Natural killer cell (primary cell): ENCODE data around the gene SYT14. TPM values are rescaled to one million over a fixed set of nuclear protein-coding genes. Genes with fewer than 3 reads are reported as not detected.

Experiments
- ATAC-seq, 3 donors: fragments of 150-1000 bp in 2 of 3; fragments of 200-7000 bp in 1 of 3; cut with Tn5 transposase; 1 replicate in 1 of 3; 2 replicates in 2 of 3; pipeline ENCODE4 v1.10.0; 2021; ENCODE audit warnings: mild to moderate bottlenecking in 2 of 3, moderate library complexity in 2 of 3
- DNase-seq, 2 donors: peaks; one replicate each; pipeline versions ENCODE4 v3.0.0 to v3.0.0-alpha.2; 2013 to 2021; ENCODE audit warnings: mixed read lengths in 1 of 2
- H3K27ac ChIP-seq: one replicate; pipeline ENCODE4 v1.5.1; 2013; ENCODE audit warnings: mild to moderate bottlenecking, low read length
- H3K27me3 ChIP-seq: one replicate; pipeline ENCODE4 v1.6.1; 2013; ENCODE audit warnings: low read length; ENCODE audit not compliant: control insufficient read depth, insufficient read depth
- H3K36me3 ChIP-seq: one replicate; pipeline ENCODE4 v1.6.1; 2013; ENCODE audit warnings: low read length; ENCODE audit not compliant: control insufficient read depth, insufficient read depth
- H3K4me1 ChIP-seq: one replicate; pipeline ENCODE4 v1.6.1; 2013; ENCODE audit warnings: low read length; ENCODE audit not compliant: control insufficient read depth, insufficient read depth
- H3K4me3 ChIP-seq: one replicate; pipeline ENCODE4 v1.5.1; 2013; ENCODE audit warnings: low read length
- H3K9me3 ChIP-seq: one replicate; pipeline ENCODE4 v1.6.1; 2013; ENCODE audit warnings: low read length; ENCODE audit not compliant: control insufficient read depth, insufficient read depth
- H3K27ac Mint-ChIP-seq, 2 donors: one replicate each; pipeline ENCODE4 v1.8.0; 2022; ENCODE audit warnings: mild to moderate bottlenecking in 2 of 2, mixed read lengths in 2 of 2, moderate library complexity in 1 of 2
- H3K27me3 Mint-ChIP-seq, 2 donors: one replicate each; pipeline ENCODE4 v1.8.0; 2022; ENCODE audit warnings: low read depth in 2 of 2, mixed read lengths in 2 of 2
- H3K36me3 Mint-ChIP-seq: one replicate; pipeline ENCODE4 v1.8.0; 2022; ENCODE audit warnings: mixed read lengths
- H3K4me1 Mint-ChIP-seq, 2 donors: one replicate each; pipeline ENCODE4 v1.8.0; 2022; ENCODE audit warnings: mixed read lengths in 2 of 2
- H3K4me3 Mint-ChIP-seq: one replicate; pipeline ENCODE4 v1.8.0; 2022; ENCODE audit warnings: mild to moderate bottlenecking, moderate library complexity, mixed read lengths
- H3K9me3 Mint-ChIP-seq, 2 donors: one replicate each; pipeline ENCODE4 v1.8.0; 2022; ENCODE audit warnings: mixed read lengths in 2 of 2
- CTCF ChIP-seq: fragments of 200-600 bp; IDR thresholded peaks from one replicate; pipeline ENCODE4 v1.8.0; 2022; ENCODE audit warnings: antibody characterized with exemption
- WGBS: methylation state at CpG from one replicate; pipeline ENCODE4 v1.1.7; 2013; ENCODE audit warnings: missing lambda C conversion rate; ENCODE audit not compliant: insufficient coverage; 5-methylcytosine and 5-hydroxymethylcytosine counted together
- intact Hi-C: fragments of 100-400 bp; cut with micrococcal nuclease; formaldehyde crosslinking; loops from one replicate; pipeline ENCODE4 v1.14.2; 2022
- total RNA-seq, 4 donors: library from RNA; stranded (reverse); fragments of 120-200 nt in 1 of 4; gene quantifications; one replicate each; pipeline versions ENCODE4 v1.2.3 to v1.2.4, GENCODE V29; 2013 to 2022

Gene SYT14
- total RNA-seq, 3 donors from 2014 or later (not counting 1 experiment from before 2014, with no cell fraction given): not detected

- H3K9me3 Mint-ChIP-seq: peaks cover 3 to 4% of the 10 kb centered on the region in 2 donors
- Histone ChIP-seq H3K27ac (no peak overlapping the region), H3K9me3 (no peaks in the 10 kb centered on the region), H3K4me3 (no peak overlapping the region), H3K36me3 (no peaks in the 10 kb centered on the region), H3K27me3 (no peaks in the 10 kb centered on the region), H3K4me1 (no peaks in the 10 kb centered on the region)
- 83% methylated on average over 4 of the region's 4 CpGs for WGBS
- H3K4me1 Mint-ChIP-seq: no peaks in the 10 kb centered on the region
- H3K27me3 Mint-ChIP-seq: peaks cover 12 to 14% of the 10 kb centered on the region in 2 donors
- no peak for TF ChIP-seq CTCF
- intact Hi-C loops: no loop called here
- no peak overlapping the region for H3K4me3 Mint-ChIP-seq
- no peak for DNase-seq
- no peak overlapping the region for H3K27ac Mint-ChIP-seq
- no peaks in the 10 kb centered on the region for H3K36me3 Mint-ChIP-seq
- ATAC-seq: no peak
Measured at GRCh38 chr1:210214573-210215409, 276.8 kb downstream of the SYT14 start.

DNA sequence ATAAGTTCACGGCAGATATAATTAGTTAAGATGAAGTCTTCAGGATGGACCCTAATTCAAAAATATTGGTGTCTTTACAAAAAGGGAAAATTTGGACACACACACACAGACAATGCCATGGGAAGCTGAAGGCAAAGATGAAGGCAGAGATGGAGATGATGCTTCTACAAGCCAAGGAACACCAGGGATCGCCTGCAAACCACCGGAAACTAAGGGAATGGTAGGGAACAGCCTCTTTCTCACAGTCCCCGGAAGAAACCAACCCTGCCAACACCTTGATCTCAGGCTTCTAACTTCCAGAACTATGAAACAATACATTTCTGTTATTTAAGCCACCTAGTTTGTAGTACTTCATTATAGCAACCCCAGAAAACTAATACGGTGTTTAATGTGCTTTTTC, 279.5 kb downstream of the SYT14 start:
- H3K27ac Mint-ChIP-seq: no peak overlapping the region
- peaks cover 11 to 20% of the 10 kb centered on the region in 2 donors for H3K27me3 Mint-ChIP-seq
- H3K36me3 Mint-ChIP-seq: no peaks in the 10 kb centered on the region
- Histone ChIP-seq H3K36me3 (no peaks in the 10 kb centered on the region), H3K9me3 (no peaks in the 10 kb centered on the region), H3K4me3 (no peak overlapping the region), H3K27ac (no peak overlapping the region), H3K4me1 (no peaks in the 10 kb centered on the region), H3K27me3 (no peaks in the 10 kb centered on the region)
- H3K9me3 Mint-ChIP-seq: peaks cover 3 to 4% of the 10 kb centered on the region in 2 donors
- DNase-seq (no peak), ATAC-seq (no peak)
- H3K4me1 Mint-ChIP-seq: no peaks in the 10 kb centered on the region
- no peak for TF ChIP-seq CTCF
- intact Hi-C loops: no loop called here
- H3K4me3 Mint-ChIP-seq: no peak overlapping the region
- 90% methylated on average over 4 of the region's 5 CpGs for WGBS

GRCh38 chr1:210218047-210218446, 280.0 kb downstream of the SYT14 start:
- TF ChIP-seq CTCF: no peak
- Mint-ChIP-seq H3K36me3 (no peaks in the 10 kb centered on the region), H3K27me3 (peaks cover 11 to 25% of the 10 kb centered on the region in 2 donors), H3K27ac (no peak overlapping the region), H3K9me3 (peaks cover 3 to 4% of the 10 kb centered on the region in 2 donors), H3K4me3 (no peak overlapping the region), H3K4me1 (no peaks in the 10 kb centered on the region)
- DNase-seq (no peak), ATAC-seq (no peak)
- Histone ChIP-seq H3K4me3 (no peak overlapping the region), H3K27me3 (no peaks in the 10 kb centered on the region), H3K9me3 (no peaks in the 10 kb centered on the region), H3K4me1 (no peaks in the 10 kb centered on the region), H3K36me3 (no peaks in the 10 kb centered on the region), H3K27ac (no peak overlapping the region)
- WGBS: 82% methylated on average over 3 of the region's 4 CpGs
- intact Hi-C loops: no loop called here

Other genes with a start within 250 kb of the SYT14 start
- not detected for gene HSD11B1, start 233.4 kb upstream of the SYT14 start, total RNA-seq
- 100 to 1,000 TPM; 273 to 354 (median 287) TPM for gene TRAF3IP3, start 182.2 kb upstream of the SYT14 start, total RNA-seq
- under 1 TPM; 0.75 to 0.88 (median 0.80) TPM for gene C1orf74, start 153.7 kb upstream of the SYT14 start, total RNA-seq
- gene IRF6, start 132.1 kb upstream of the SYT14 start, total RNA-seq: 10 to 100 TPM in 1 of 3 donors, 1 to 10 TPM in 2; 2.5 to 11.2 (median 3.8) TPM
- gene UTP25, start 110.2 kb upstream of the SYT14 start, total RNA-seq: 1 to 10 TPM; 6.0 to 8.9 (median 8.3) TPM